HG02623 (cell line): ENCODE data around the gene APBA1.
"Not testable (repeated sequence)": the region's sequence is repeated elsewhere in the genome, so short reads cannot be mapped to it uniquely, and the experiment has no call there.

Source experiments
- ATAC-seq: cut with Tn5 transposase; IDR thresholded peaks from one replicate; pipeline ENCODE4 v1.9.1; 2021; ENCODE audit warnings: moderate library complexity; ENCODE audit not compliant: unreplicated experiment

Gene APBA1

DNA sequence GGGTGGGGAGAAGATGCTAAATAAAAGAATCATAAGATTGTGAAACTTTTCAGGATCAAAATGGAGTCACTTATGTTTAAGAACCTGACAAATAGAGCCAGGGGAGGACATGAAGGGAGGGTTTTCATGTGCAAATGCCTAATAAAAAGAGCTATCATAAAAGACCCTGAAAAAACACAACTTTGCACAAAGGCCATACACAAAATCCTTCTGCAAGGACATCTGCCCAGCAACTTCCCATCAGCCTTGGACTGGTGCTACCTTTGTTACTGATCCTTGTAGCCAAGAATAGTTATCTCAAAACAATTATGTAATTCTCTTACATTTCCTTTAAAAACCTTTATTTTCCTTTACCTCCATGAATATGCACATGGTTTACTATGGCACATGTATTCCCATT lies 63.0 kb downstream of the APBA1 start:
- ATAC-seq = no peak

DNA sequence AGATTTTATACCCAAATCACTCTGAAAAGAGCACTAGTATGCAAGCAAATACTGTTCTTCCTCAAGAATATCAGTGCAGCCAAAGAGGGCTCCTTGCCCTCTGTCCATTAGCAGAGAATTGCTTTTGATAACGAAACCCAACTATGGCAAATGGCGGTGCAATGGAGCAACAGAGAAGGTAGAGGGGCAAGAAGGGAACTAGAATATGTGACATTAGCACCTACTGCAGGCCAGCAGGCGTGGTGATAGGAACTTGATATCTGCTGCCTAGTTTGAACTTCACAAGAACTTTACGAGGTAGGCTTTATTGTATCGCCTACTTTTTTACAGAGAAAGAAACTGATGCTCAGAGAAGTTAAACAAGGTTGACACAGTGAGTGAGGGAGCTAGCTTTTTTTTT lies 66.1 kb downstream of the APBA1 start:
- ATAC-seq = no peak

- no peak for ATAC-seq
Measured at GRCh38 chr9:69605406-69605805, 66.8 kb downstream of the APBA1 start.

DNA sequence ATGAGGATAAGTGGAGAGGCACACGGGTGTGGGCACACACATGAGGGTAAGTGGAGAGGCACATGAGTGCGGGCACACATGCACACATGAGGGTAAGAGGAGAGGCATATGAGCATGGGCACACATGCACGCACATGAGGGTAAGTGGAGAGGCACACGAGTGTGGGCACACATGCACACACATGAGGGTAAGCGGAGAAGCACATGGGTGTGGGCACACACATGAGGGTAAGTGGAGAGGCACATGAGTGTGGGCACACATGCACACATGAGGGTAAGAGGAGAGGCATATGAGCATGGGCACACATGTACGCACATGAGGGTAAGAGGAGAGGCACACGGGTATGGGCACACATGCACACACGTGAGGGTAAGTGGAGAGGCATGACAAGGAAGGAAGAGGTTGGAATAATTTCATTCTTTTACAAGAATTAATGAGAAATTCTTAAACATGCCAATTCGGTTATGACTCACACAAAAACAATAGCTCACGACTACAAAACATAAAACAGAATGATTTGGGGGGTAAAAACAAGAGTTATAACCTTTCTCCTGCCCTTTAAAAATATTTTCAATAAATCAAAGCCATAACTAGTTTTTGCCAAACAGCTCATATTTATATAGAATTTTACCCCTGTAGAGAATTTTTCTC lies 67.5 kb downstream of the APBA1 start:
- ATAC-seq = no peak

DNA sequence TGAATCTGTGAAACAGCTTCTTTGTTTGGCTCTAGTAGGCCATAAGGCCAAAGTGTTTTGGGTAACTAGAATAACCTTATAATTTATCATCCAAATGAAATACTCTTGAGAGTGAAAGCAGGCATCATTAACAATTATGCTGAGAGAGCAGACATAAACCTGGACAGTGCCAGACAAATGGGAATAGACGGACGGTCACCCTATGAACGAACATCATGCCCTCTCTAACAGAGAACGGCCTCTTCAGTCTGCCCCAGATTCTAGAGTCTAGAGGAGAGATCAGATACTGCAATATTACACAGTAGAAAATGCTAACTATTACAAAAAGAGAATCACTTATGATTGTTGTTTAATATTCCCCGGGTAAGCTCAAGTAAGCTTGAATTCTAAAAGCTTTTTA lies 68.5 kb downstream of the APBA1 start:
- ATAC-seq = no peak

DNA sequence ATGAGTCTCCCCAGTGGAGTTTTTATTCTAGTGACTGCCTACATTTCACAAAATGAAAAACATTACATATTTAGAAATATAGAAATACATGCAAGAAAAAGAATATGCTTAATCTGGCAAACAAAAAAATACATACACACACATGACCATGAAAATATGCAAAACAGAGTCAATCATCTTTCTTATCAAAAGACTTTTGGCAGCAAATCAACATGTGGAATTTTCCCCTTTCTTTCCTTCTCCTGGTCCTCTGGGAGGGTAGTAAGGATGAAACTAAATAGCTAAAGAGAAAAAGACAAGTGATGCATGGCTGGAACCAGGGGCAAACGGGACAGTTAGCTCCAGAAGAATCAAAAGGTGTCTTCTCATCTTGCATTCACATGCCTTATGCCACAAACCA lies 69.4 kb downstream of the APBA1 start:
- ATAC-seq = no peak

DNA sequence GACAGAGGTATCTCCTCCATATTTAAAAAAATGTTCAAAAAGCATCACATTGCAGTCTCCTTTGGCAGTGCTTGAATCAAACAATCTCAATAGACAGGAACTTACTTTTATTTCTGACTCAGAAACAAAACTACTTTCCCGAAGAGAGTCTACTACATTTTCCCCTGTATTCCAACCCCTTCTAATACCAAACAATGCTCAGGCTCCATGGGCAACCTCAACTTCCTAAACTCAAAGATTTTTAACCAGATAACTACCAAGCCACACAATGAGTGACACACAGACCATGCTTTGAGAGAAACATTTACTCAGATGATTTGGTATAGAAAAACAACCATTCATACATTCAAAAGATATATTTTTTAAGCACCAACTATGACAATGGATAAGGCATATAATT lies 70.5 kb downstream of the APBA1 start:
- ATAC-seq = no peak

GRCh38 chr9:69600314-69601047 lies 71.7 kb downstream of the APBA1 start:
- ATAC-seq = no peak

DNA sequence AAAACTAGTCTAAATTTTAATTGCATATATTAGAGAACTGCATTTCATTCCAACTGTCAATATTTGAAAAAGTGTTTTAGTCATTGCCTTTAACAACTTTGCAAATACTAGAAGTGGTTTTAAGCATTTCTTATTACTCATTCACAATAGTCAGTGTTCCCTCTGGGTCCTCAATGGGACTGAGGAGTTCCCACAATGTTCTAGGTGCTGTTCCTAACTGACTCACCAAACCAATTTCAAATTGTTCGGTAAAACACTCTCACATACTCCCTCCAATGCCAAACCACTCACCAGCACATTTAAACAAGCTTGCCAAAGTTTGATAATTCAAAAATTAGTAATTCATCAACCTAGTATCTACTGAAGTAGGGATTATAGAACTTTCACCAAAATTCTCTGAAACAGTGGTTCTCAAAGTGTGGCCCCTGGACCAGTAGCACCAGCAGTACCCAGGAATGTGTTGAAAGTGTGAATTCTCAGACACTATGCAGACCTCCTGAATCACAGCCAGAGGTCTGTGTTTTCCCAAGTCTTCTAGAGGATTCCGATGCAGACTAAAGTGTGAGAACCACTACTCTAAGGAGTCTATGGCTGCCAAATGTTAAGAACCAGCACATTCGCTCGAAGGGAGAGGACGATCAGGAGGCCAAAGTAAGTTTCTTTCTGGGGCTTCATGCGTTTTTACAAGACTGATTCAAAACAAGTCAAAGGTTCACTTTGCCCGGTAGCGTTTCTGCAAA lies 72.8 kb downstream of the APBA1 start:
- no peak for ATAC-seq

- ATAC-seq = not testable (repeated sequence)
Measured at GRCh38 chr9:69596906-69597305, 75.3 kb downstream of the APBA1 start.

DNA sequence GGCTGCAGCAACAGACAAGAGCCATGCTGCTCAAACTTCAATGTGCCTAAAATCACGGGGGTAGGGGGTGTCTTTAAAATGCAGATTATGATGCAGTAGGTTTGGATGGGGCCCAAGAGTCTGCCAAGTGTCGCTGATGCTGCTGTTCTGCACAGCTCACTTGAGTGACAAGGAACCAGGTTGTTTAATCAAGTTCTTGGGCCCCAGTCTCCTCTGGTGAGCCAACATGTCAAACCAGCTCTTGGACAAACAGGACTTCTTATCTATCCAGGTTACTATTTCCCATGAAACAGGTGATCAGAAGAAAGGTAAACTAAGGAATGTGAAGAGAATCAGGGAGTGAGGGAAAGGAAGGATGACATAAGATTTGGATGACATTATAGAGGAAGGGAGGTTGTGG lies 78.0 kb downstream of the APBA1 start:
- no peak for ATAC-seq

DNA sequence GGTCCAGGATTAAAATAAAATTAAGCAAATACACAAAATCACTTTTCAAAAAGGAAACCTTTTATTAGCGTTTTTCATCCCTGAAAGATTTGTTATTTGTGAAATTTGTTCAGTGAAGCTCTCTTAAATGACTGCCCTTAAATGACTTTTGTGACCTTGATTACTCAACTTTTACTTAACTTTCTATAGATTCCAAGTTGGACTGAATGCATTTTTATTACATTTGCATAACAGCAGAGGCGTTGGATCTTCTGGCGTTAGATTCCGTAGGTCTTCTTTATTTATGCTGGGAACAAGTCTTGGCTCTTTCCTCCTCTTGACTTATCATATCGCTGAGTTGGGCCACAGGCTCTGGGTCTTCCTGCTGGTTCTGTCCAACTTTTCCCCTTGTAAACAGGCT lies 78.4 kb downstream of the APBA1 start:
- ATAC-seq = no peak

GRCh38 chr9:69593301-69593700 lies 78.9 kb downstream of the APBA1 start:
- ATAC-seq = no peak

- ATAC-seq = no peak
Measured at GRCh38 chr9:69590266-69590665, 81.9 kb downstream of the APBA1 start.

- ATAC-seq = no peak
Measured at GRCh38 chr9:69589156-69589555, 83.0 kb downstream of the APBA1 start.

DNA sequence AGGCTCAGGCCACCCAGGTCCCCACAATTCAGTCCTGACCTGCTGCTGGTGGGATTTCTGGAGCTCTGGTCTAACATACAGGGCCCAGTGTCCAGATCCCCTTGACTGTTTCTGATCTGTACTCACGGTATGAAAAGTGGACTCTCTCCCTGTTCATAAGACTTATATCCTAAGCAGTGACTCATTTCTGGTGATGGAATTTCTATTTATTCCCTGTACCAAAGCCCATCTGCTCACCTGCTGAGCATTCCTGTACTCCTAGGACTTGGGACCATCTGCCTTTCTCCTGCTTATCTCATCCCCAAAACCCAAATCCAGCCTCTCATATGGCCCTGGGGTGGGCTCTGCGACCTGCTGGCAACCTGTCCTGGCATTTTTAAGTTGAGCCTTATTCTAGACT lies 86.6 kb downstream of the APBA1 start:
- no peak for ATAC-seq

DNA sequence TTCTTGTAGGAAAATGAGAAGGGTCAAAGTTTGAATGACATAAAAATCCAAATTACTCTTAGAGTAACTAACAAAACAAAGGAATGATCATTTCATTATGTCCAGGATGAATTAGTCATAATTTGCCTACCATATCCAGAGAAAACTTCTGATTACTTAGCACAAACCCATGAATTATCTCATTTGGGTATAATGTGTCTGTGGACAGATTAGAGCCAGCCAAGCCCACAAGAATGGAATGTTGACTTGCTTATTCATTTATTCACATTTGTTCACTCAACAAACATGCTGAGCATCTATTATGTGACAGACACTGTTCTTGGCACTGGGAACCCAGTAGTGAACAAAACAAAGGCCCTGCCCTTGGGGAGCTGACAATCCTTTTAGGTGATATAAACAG lies 87.4 kb downstream of the APBA1 start:
- no peak for ATAC-seq

- no peak for ATAC-seq
Measured at GRCh38 chr9:69583645-69584234, 88.4 kb downstream of the APBA1 start.

- ATAC-seq = no peak
Measured at GRCh38 chr9:69582544-69583297, 89.5 kb downstream of the APBA1 start.

GRCh38 chr9:69582018-69582417 lies 90.2 kb downstream of the APBA1 start:
- no peak for ATAC-seq

DNA sequence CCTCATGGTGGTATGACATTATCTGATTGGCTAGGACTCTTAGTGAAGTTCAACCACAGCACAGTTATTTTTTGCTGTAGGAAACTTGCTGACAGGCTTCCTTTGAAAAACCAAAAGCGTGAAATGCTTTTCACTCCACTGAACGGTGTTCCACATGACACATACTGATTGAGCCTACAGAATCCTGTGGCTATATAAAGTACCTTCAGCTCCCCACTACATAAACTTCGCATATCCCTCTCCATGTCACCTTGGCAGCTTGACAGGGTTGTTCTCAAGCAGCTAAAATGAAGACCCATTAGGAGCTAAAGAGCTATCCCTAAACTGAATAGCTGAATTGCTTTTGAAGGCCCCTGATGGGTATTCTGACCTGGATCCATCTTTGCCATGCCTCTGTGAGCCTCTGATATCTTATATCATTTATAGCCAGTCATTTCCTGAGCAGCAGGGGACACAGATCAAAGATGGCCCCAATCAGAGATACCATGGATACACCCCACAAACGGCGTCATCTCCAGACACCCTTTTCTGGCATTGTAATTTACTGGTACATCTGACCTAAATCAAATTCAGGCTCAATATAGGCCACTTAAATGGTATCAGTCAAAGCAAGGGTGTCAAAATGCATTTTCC lies 91.5 kb downstream of the APBA1 start:
- ATAC-seq = no peak
